WTC11 (cell line): ENCODE results near the gene JAKMIP1. TPM values are rescaled to one million over a fixed set of nuclear protein-coding genes. Genes with fewer than 3 reads are reported as not detected.

Experiments
- ATAC-seq: fragments of 200-7000 bp; cut with Tn5 transposase; 2 replicates; pipeline ENCODE4 v1.10.0; 2021; ENCODE audit warnings: mild to moderate bottlenecking, moderate library complexity
- CTCF ChIA-PET: fragments of 300-600 bp; sonication (Branson Sonifier 250); formaldehyde crosslinking; loops from one replicate; lab custom pipeline; 2021; ENCODE audit warnings: antibody characterized with exemption; lab: Charles Lee
- POLR2A ChIA-PET: fragments of 350-600 bp; sonication (Branson Sonifier 250); formaldehyde crosslinking; loops from one replicate; lab custom pipeline; 2021; ENCODE audit warnings: antibody characterized with exemption; lab: Charles Lee
- DNase-seq: peaks from one replicate; pipeline ENCODE4 v3.0.0; 2021; ENCODE audit warnings: low spot score
- H3K27ac Mint-ChIP-seq: 2 replicates; pipeline ENCODE4 v1.8.0; 2021; ENCODE audit warnings: mixed read lengths
- H3K27me3 Mint-ChIP-seq: 2 replicates; pipeline ENCODE4 v1.8.0; 2021; ENCODE audit warnings: low read depth, mild to moderate bottlenecking, moderate library complexity, mixed read lengths
- H3K36me3 Mint-ChIP-seq: 2 replicates; pipeline ENCODE4 v1.8.0; 2021; ENCODE audit warnings: mixed read lengths
- H3K4me1 Mint-ChIP-seq: 2 replicates; pipeline ENCODE4 v1.8.0; 2022; ENCODE audit warnings: mixed read lengths
- H3K4me3 Mint-ChIP-seq: 2 replicates; pipeline ENCODE4 v1.8.0; 2021; ENCODE audit warnings: mild to moderate bottlenecking, moderate library complexity, mixed read lengths
- H3K9me3 Mint-ChIP-seq: 2 replicates; pipeline ENCODE4 v1.8.0; 2021; ENCODE audit warnings: mixed read lengths
- ATF2 ChIP-seq: sonication (generic); formaldehyde crosslinking; IDR thresholded peaks from 2 replicates; pipeline ENCODE4 v1.8.1; 2022; ENCODE audit warnings: low read depth, missing genetic modification reagents, borderline replicate concordance
- CBFB ChIP-seq: sonication (generic); formaldehyde crosslinking; IDR thresholded peaks from 2 replicates; pipeline ENCODE4 v1.8.1; 2022; ENCODE audit warnings: mild to moderate bottlenecking, low read depth, missing genetic modification reagents
- CDX4 ChIP-seq: fragments of 250-450 bp; sonication (Bioruptor Pico); IDR thresholded peaks from 2 replicates; pipeline ENCODE4 v1.9.0; 2021; ENCODE audit warnings: moderate library complexity, mild to moderate bottlenecking, inconsistent platforms, borderline replicate concordance
- E2F1 ChIP-seq: sonication (generic); formaldehyde crosslinking; IDR thresholded peaks from 2 replicates; pipeline ENCODE4 v1.8.0; 2022; ENCODE audit warnings: mild to moderate bottlenecking, missing genetic modification reagents
- E2F5 ChIP-seq: sonication (generic); formaldehyde crosslinking; IDR thresholded peaks from 2 replicates; pipeline ENCODE4 v1.8.1; 2022; ENCODE audit warnings: mild to moderate bottlenecking, moderate library complexity, missing genetic modification reagents
- ETV6 ChIP-seq: sonication (generic); formaldehyde crosslinking; IDR thresholded peaks from 2 replicates; pipeline ENCODE4 v1.8.1; 2022; ENCODE audit warnings: mild to moderate bottlenecking, missing genetic modification reagents
- FOXP1 ChIP-seq: sonication (generic); formaldehyde crosslinking; IDR thresholded peaks from 2 replicates; pipeline ENCODE4 v1.8.0; 2022; ENCODE audit warnings: missing genetic modification reagents, mild to moderate bottlenecking, moderate library complexity, borderline replicate concordance
- GABPB1 ChIP-seq: sonication (generic); formaldehyde crosslinking; IDR thresholded peaks from 2 replicates; pipeline ENCODE4 v1.8.1; 2023; ENCODE audit warnings: mild to moderate bottlenecking, missing genetic modification reagents
- HMGA2 ChIP-seq: fragments of 250-450 bp; sonication (Bioruptor Pico); IDR thresholded peaks from 2 replicates; pipeline ENCODE4 v1.4.0; 2021; ENCODE audit warnings: mild to moderate bottlenecking, moderate library complexity
- IRF2 ChIP-seq: sonication (generic); formaldehyde crosslinking; IDR thresholded peaks from 2 replicates; pipeline ENCODE4 v1.8.0; 2022; ENCODE audit warnings: low read depth, missing genetic modification reagents, borderline replicate concordance
- MAX ChIP-seq: sonication (generic); formaldehyde crosslinking; IDR thresholded peaks from 2 replicates; pipeline ENCODE4 v1.8.0; 2022; ENCODE audit warnings: mild to moderate bottlenecking, missing genetic modification reagents
- MLX ChIP-seq: sonication (generic); formaldehyde crosslinking; IDR thresholded peaks from 2 replicates; pipeline ENCODE4 v1.8.1; 2023; ENCODE audit warnings: mild to moderate bottlenecking, missing genetic modification reagents, moderate library complexity
- RELA ChIP-seq: sonication (generic); formaldehyde crosslinking; IDR thresholded peaks from 2 replicates; pipeline ENCODE4 v1.8.1; 2022; ENCODE audit warnings: missing genetic modification reagents, mild to moderate bottlenecking, borderline replicate concordance
- SP1 ChIP-seq: sonication (generic); formaldehyde crosslinking; conservative IDR thresholded peaks from 2 replicates; pipeline ENCODE4 v1.8.1; 2022; ENCODE audit warnings: missing genetic modification reagents
- STAT6 ChIP-seq: sonication (generic); formaldehyde crosslinking; conservative IDR thresholded peaks from 2 replicates; pipeline ENCODE4 v1.8.1; 2023; ENCODE audit warnings: mild to moderate bottlenecking, low read depth, missing genetic modification reagents, moderate library complexity
- TCF7 ChIP-seq: sonication (generic); formaldehyde crosslinking; IDR thresholded peaks from 2 replicates; pipeline ENCODE4 v1.8.0; 2022; ENCODE audit warnings: mild to moderate bottlenecking, low read depth, missing genetic modification reagents, moderate library complexity
- ZBTB21 ChIP-seq: sonication (generic); formaldehyde crosslinking; IDR thresholded peaks from 2 replicates; pipeline ENCODE4 v1.8.1; 2023; ENCODE audit warnings: mild to moderate bottlenecking, missing genetic modification reagents, borderline replicate concordance
- ZNF138 ChIP-seq: sonication (generic); formaldehyde crosslinking; conservative IDR thresholded peaks from 2 replicates; pipeline ENCODE4 v1.8.1; 2022; ENCODE audit warnings: mild to moderate bottlenecking, moderate library complexity, missing genetic modification reagents
- ZNF232 ChIP-seq: sonication (generic); formaldehyde crosslinking; IDR thresholded peaks from 2 replicates; pipeline ENCODE4 v1.8.0; 2022; ENCODE audit warnings: mild to moderate bottlenecking, missing genetic modification reagents
- ZNF317 ChIP-seq: sonication (generic); formaldehyde crosslinking; IDR thresholded peaks from 2 replicates; pipeline ENCODE4 v1.8.1; 2023; ENCODE audit warnings: low read depth, mild to moderate bottlenecking, moderate library complexity, missing genetic modification reagents, borderline replicate concordance
- total RNA-seq: library from RNA; stranded (reverse); gene quantifications from 3 replicates; pipeline ENCODE4 v1.2.3, GENCODE V29; 2021

The JAKMIP1 gene
- total RNA-seq, 1 experiment from 2014 or later, result 4.0 TPM

- Mint-ChIP-seq H3K36me3 (no peaks in the 10 kb centered on the region), H3K4me3 (no peak overlapping the region), H3K27ac (0 out of 2 replicates have a peak overlapping the region, but pooled peaks have one; percentile 25), H3K9me3 (no peaks in the 10 kb centered on the region), H3K27me3 (no peaks in the 10 kb centered on the region), H3K4me1 (peaks cover 13% of the 10 kb centered on the region)
- ATAC-seq (no peak), DNase-seq (no peak)
- CTCF ChIA-PET, result interaction anchor here (1.1 to 2.1 kb wide), 5 partner anchors 12 to 56 kb away, joined by 3 to 10 read pairs (median 7); no protein-coding TSS in a partner anchor
- POLR2A ChIA-PET, result no interaction called here
- TF ChIP-seq MAX (CRISPR knock-in tag) (no peak), HMGA2 (CRISPR knock-in tag) (no peak), GABPB1 (no peak), STAT6 (no peak), FOXP1 (CRISPR knock-in tag) (no peak), CBFB (CRISPR knock-in tag) (no peak), E2F1 (no peak), ZNF138 (CRISPR knock-in tag) (no peak)
Observed at GRCh38 chr4:6032249-6033244, 167.8 kb downstream of the JAKMIP1 start.

- DNase-seq (no peak), ATAC-seq (no peak)
- CTCF ChIA-PET, result interaction anchor here (1.1 to 2.1 kb wide), 5 partner anchors 12 to 57 kb away, joined by 3 to 10 read pairs (median 7); no protein-coding TSS in a partner anchor
- TF ChIP-seq TCF7 (CRISPR knock-in tag) (no peak), E2F5 (CRISPR knock-in tag) (no peak), MLX (CRISPR knock-in tag) (no peak), ZNF232 (CRISPR knock-in tag) (no peak), CDX4 (no peak), IRF2 (CRISPR knock-in tag) (no peak), ZBTB21 (CRISPR knock-in tag) (no peak), FOXP1 (CRISPR knock-in tag) (no peak), ZNF317 (CRISPR knock-in tag) (no peak), SP1 (CRISPR knock-in tag) (no peak), ETV6 (CRISPR knock-in tag) (no peak), CBFB (CRISPR knock-in tag) (no peak), ATF2 (CRISPR knock-in tag) (no peak), RELA (CRISPR knock-in tag) (no peak)
- POLR2A ChIA-PET, result no interaction called here
- H3K9me3 Mint-ChIP-seq, result no peaks in the 10 kb centered on the region
- H3K4me3 Mint-ChIP-seq, result no peak overlapping the region
- H3K27ac Mint-ChIP-seq, result no peak overlapping the region
- no peaks in the 10 kb centered on the region for H3K36me3 Mint-ChIP-seq
- peaks cover 13% of the 10 kb centered on the region for H3K4me1 Mint-ChIP-seq
- no peaks in the 10 kb centered on the region for H3K27me3 Mint-ChIP-seq
Observed at GRCh38 chr4:6031846-6032245, 168.5 kb downstream of the JAKMIP1 start.
